ENCODE measurements around the gene TRABD2A. TPM values are rescaled to one million over a fixed set of nuclear protein-coding genes. Genes with fewer than 3 reads are reported as not detected.

TRABD2A gene
- total RNA-seq, 2 experiments from 2014 or later = 166 to 170 TPM

- ChIA-PET CTCF (interaction anchor here (0.7 to 2.5 kb wide), 6 partner anchors 15 to 350 kb away, joined by 3 to 10 read pairs (median 3); partner anchors contain the start of gene TRABD2A), POLR2A (interaction anchor here (0.7 to 2.0 kb wide), 10 partner anchors 12 to 61 kb away, joined by 3 to 8 read pairs (median 4); partner anchors contain the start of genes TMSB10 and TRABD2A)
- Histone ChIP-seq H3K27me3 (ENCODE audit: control insufficient read depth in 1 of 2, insufficient read depth in 2 of 2, low read length in 2 of 2) (no peaks in the 10 kb centered on the region), H3K27ac (ENCODE audit: low read depth in 1 of 2, low read length in 2 of 2) (peak overlapping the region in 1 of 2 donors; percentile 36), H3K4me3 (ENCODE audit: low read length) (no peak overlapping the region), H3K4me1 (ENCODE audit: insufficient read depth, low read length) (peaks cover 70% of the 10 kb centered on the region), H3K9me3 (ENCODE audit: control insufficient read depth in 1 of 2, insufficient read depth in 1 of 2, low read length in 2 of 2) (no peaks in the 10 kb centered on the region), H3K36me3 (ENCODE audit: insufficient read depth, low read length) (peaks cover 34% of the 10 kb centered on the region)
- DNase-seq = peak in 5 of 14 experiments; percentile 15 to 73 (median 71)
- Mint-ChIP-seq H3K27ac (peak overlapping the region; percentile 94), H3K9me3 (no peaks in the 10 kb centered on the region), H3K4me3 (peak overlapping the region; percentile 42), H3K27me3 (no peaks in the 10 kb centered on the region), H3K36me3 (ENCODE audit: low read depth) (peaks cover 96% of the 10 kb centered on the region), H3K4me1 (ENCODE audit: low read depth) (peaks cover 97% of the 10 kb centered on the region)
- intact Hi-C loops (cut with DNase I, micrococcal nuclease) = loop anchor here (1.0 to 5.0 kb wide), 5 partner anchors 18 to 371 kb away; partner anchors contain the start of gene DNAH6 (in 1 of the 2)
- ATAC-seq (ENCODE audit: poor library complexity) = peak; percentile 65
- TF ChIP-seq CTCF (IDR thresholded peaks at IDR 0.05) = peak; percentile 75
Measured at GRCh38 chr2:84865181-84865783, 15.6 kb downstream of the TRABD2A start.

DNA sequence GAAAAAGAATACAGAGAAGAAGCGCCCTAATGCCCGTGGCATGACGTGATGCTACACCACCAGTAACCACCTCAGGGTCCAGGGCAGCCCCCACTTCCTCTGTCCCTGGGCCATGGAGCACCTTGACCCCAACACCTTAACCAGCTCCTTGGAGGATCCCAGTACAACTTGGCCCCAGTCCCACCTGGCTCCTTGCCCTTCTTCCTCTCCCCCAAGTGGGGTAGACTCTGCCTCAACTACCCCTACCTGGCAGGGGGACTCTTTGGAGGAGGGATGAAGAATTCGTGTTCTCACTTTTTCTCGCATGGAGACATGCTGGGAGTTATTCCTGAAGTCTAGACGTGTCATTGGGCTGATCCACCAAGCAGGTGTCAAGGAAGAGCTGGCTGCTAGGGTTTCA is 18.9 kb downstream of the TRABD2A start:
- no peaks in the 10 kb centered on the region for H3K9me3 ChIP-seq (ENCODE audit: control insufficient read depth in 1 of 2, insufficient read depth in 1 of 2, low read length in 2 of 2)
- ChIA-PET CTCF (interaction anchor here (0.8 to 1.3 kb wide), 2 partner anchors 20 to 64 kb away, joined by 3 to 6 read pairs; no protein-coding TSS in a partner anchor), POLR2A (interaction anchor here (1.0 to 9.8 kb wide), 11 partner anchors 9 to 364 kb away, joined by 3 to 132 read pairs (median 6); partner anchors contain the start of genes TMSB10 and TRABD2A)
- H3K36me3 Mint-ChIP-seq (ENCODE audit: low read depth) = peaks cover 92% of the 10 kb centered on the region
- H3K27ac Mint-ChIP-seq = peak overlapping the region; percentile 94
- H3K9me3 Mint-ChIP-seq = peaks cover 3% of the 10 kb centered on the region
- ATAC-seq (ENCODE audit: poor library complexity) = no peak
- no peak for DNase-seq
- H3K36me3 ChIP-seq (ENCODE audit: insufficient read depth, low read length) = peaks cover 19% of the 10 kb centered on the region
- H3K27me3 Mint-ChIP-seq = no peaks in the 10 kb centered on the region
- peak overlapping the region; percentile 25 to 52 for H3K27ac ChIP-seq (ENCODE audit: low read depth in 1 of 2, low read length in 2 of 2)
- H3K4me3 ChIP-seq (ENCODE audit: low read length) = no peak overlapping the region
- H3K27me3 ChIP-seq (ENCODE audit: control insufficient read depth in 1 of 2, insufficient read depth in 2 of 2, low read length in 2 of 2) = no peaks in the 10 kb centered on the region
- TF ChIP-seq CTCF (IDR thresholded peaks at IDR 0.05) = no peak
- intact Hi-C loops (cut with DNase I, micrococcal nuclease) = loop anchor here (5.0 kb wide), 3 partner anchors 120 to 230 kb away; no protein-coding TSS in a partner anchor
- peaks cover 93% of the 10 kb centered on the region for H3K4me1 ChIP-seq (ENCODE audit: insufficient read depth, low read length)
- peaks cover 100% of the 10 kb centered on the region for H3K4me1 Mint-ChIP-seq (ENCODE audit: low read depth)
- peak overlapping the region; percentile 69 for H3K4me3 Mint-ChIP-seq

GRCh38 chr2:84861539-84861938 is 19.3 kb downstream of the TRABD2A start:
- no peak for DNase-seq
- CTCF ChIA-PET = interaction anchor here (0.8 kb wide), 1 partner anchor 21 kb away, joined by 3 read pairs; no protein-coding TSS in a partner anchor
- H3K9me3 Mint-ChIP-seq = peaks cover 3% of the 10 kb centered on the region
- POLR2A ChIA-PET = interaction anchor here (1.0 to 9.8 kb wide), 10 partner anchors 10 to 364 kb away, joined by 3 to 132 read pairs (median 8); partner anchors contain the start of genes TMSB10 and TRABD2A
- TF ChIP-seq CTCF (IDR thresholded peaks at IDR 0.05) = no peak
- Histone ChIP-seq H3K9me3 (ENCODE audit: control insufficient read depth in 1 of 2, insufficient read depth in 1 of 2, low read length in 2 of 2) (no peaks in the 10 kb centered on the region), H3K4me1 (ENCODE audit: insufficient read depth, low read length) (peaks cover 97% of the 10 kb centered on the region), H3K4me3 (ENCODE audit: low read length) (no peak overlapping the region), H3K36me3 (ENCODE audit: insufficient read depth, low read length) (peaks cover 19% of the 10 kb centered on the region), H3K27me3 (ENCODE audit: control insufficient read depth in 1 of 2, insufficient read depth in 2 of 2, low read length in 2 of 2) (no peaks in the 10 kb centered on the region), H3K27ac (ENCODE audit: low read depth in 1 of 2, low read length in 2 of 2) (peak overlapping the region; percentile 25 to 52)
- peaks cover 92% of the 10 kb centered on the region for H3K36me3 Mint-ChIP-seq (ENCODE audit: low read depth)
- peak overlapping the region; percentile 69 for H3K4me3 Mint-ChIP-seq
- no peaks in the 10 kb centered on the region for H3K27me3 Mint-ChIP-seq
- H3K27ac Mint-ChIP-seq = peak overlapping the region; percentile 94
- ATAC-seq (ENCODE audit: poor library complexity) = peak; percentile 22
- intact Hi-C loops (cut with DNase I, micrococcal nuclease) = loop anchor here (5.0 kb wide), 3 partner anchors 119 to 229 kb away; no protein-coding TSS in a partner anchor
- H3K4me1 Mint-ChIP-seq (ENCODE audit: low read depth) = peaks cover 100% of the 10 kb centered on the region
